ENCODE measurements around the gene C19orf12.

DNA sequence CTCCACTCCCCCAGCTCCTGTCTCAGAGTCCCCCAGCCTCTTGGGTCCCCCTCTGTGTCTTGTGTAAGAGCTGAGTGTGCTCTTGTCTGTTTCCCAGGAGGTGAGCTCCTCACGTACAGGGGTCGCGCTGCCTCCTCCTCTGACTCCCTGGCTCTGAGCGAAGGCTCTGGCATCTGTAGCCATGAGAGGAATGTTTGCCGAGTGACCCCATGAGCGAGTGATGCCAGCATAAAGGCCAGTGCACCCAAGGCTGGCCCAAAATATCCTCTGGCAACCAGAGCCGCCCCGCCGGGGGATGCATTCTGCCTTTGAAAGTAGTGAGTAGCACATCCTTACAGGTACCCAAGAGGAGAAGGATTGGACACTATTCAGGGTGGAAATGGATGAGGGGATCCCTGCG is 26.2 kb upstream of the C19orf12 start:
- TF ChIP-seq, protein P1, sequence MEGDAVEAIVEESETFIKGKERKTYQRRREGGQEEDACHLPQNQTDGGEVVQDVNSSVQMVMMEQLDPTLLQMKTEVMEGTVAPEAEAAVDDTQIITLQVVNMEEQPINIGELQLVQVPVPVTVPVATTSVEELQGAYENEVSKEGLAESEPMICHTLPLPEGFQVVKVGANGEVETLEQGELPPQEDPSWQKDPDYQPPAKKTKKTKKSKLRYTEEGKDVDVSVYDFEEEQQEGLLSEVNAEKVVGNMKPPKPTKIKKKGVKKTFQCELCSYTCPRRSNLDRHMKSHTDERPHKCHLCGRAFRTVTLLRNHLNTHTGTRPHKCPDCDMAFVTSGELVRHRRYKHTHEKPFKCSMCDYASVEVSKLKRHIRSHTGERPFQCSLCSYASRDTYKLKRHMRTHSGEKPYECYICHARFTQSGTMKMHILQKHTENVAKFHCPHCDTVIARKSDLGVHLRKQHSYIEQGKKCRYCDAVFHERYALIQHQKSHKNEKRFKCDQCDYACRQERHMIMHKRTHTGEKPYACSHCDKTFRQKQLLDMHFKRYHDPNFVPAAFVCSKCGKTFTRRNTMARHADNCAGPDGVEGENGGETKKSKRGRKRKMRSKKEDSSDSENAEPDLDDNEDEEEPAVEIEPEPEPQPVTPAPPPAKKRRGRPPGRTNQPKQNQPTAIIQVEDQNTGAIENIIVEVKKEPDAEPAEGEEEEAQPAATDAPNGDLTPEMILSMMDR (conservative IDR thresholded peaks at IDR 0.05; ENCODE audit: low read length) = no peak
- no peak for TF ChIP-seq EZH2phosphoT487 (IDR thresholded peaks at IDR 0.05; ENCODE audit: borderline replicate concordance, low read depth, low read length)

All from OCI-LY7 (cell line).